HG03108 (cell line): ENCODE results near the gene KANSL1L.

ENCODE experiments used
- ATAC-seq: cut with Tn5 transposase; IDR thresholded peaks from one replicate; pipeline ENCODE4 v1.9.1; 2021; ENCODE audit warnings: moderate library complexity; ENCODE audit not compliant: unreplicated experiment

KANSL1L gene

DNA sequence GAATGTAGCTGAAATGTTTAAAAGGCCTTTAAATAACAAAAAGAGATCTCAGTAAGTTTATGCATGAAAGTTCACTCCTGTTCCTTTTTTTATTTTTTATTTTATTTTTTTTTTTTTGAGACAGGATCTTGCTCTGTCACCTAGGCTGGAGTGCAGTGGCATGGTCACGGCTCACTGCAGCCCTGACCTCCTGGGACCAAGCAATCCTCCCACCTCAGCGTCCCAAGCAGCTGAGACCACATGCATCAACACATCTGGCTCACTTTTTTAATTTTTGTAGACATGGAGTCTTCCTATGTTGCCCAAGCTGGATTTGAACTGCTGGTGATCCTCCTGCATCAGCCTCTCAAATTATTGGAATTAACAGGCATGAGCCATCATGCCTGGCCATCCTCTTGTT, 84.3 kb downstream of the KANSL1L start:
- ATAC-seq, result no peak

GRCh38 chr2:210086292-210086691, 84.9 kb downstream of the KANSL1L start:
- ATAC-seq, result no peak

- ATAC-seq, result peak; percentile 50
Observed at GRCh38 chr2:210072922-210073509, 98.2 kb downstream of the KANSL1L start.

- ATAC-seq, result no peak
Observed at GRCh38 chr2:210072493-210072892, 98.7 kb downstream of the KANSL1L start.

GRCh38 chr2:210063306-210063705, 107.9 kb downstream of the KANSL1L start:
- no peak for ATAC-seq

GRCh38 chr2:210055825-210056224, 115.4 kb downstream of the KANSL1L start:
- ATAC-seq, result no peak

- no peak for ATAC-seq
Observed at GRCh38 chr2:210054696-210055095, 116.5 kb downstream of the KANSL1L start.

GRCh38 chr2:210050885-210051284, 120.3 kb downstream of the KANSL1L start:
- no peak for ATAC-seq

DNA sequence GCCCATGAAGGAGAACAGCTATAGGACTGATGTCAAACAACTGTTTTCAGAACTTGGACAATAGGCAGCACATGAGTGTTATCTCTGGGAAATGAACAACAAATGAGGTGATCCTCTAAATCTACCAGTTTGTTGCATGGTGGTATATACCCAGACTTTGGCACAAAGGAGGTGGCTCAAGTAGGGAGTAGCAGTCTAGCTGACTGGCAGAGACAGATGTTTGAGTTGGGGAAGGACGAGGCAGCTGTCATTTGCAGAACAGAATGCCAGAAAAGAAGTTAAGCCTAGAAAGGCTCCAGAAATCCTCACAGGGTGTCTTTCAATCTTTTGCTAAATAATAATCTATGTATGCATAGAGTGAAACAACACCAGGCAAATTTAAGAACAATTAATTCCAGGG, 121.4 kb downstream of the KANSL1L start:
- no peak for ATAC-seq

DNA sequence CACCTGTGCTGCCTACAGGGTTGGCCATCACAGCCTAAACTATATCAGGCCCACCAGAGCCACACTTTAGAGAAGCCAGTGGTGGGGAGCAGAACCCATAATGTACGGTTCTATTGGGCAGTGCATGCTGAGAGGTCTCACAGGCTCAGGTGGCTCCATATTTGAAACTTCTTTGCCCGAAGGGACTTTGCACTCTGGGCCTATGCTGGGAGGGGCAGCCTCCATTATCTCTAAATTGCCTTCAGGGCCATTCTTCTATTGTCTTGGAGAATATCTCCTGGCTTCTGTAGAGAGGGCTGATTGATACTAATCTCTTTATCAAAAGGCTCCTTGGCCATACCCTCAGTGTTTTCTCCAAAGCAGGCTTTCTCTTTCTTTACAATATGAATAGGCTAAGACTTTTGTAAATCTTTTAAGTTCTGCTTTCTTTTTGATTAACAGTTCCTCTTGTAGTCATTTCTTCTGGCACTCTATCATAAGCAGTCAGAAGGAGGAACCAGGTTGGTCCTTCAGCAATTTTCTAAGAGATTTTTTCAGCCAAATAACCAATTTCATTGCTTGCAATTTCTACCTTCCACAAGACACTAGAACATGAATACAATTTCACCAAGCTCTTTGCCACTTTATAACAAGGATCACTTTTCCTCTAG, 124.2 kb downstream of the KANSL1L start:
- ATAC-seq, result no peak

- ATAC-seq, result no peak
Observed at GRCh38 chr2:210038078-210038477, 133.1 kb downstream of the KANSL1L start.

- no peak for ATAC-seq
Observed at GRCh38 chr2:210035679-210036078, 135.5 kb downstream of the KANSL1L start.

DNA sequence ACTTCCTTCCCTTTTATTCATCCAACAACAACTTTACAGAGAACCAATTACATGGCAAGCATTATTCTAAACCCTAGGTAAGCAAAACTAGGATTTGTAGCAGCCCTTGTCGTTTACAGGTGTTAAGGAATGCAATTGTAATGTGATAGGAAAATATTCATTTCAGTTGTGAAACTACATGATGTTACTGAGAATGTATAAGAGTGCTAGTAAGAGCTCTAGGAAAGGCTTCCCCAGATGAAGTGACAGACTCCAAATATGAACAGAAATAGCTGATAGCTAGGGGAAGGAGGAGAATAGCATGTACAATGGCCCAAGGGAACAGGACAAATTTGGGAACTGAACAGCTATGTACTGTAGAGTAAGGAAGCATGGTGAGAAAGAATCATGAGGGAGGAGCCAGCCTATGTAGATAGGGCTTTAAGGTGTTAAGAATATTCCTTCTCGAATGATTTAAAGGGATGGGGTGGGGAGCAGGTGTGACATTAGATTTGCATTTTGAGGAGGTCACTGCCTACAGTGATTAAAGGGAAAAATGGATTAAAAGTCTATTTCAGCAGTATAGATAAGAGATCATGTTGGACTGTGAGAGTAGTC, 137.0 kb downstream of the KANSL1L start:
- no peak for ATAC-seq

GRCh38 chr2:210028178-210028577, 143.0 kb downstream of the KANSL1L start:
- ATAC-seq, result no peak

GRCh38 chr2:210027608-210028007, 143.6 kb downstream of the KANSL1L start:
- no peak for ATAC-seq

GRCh38 chr2:210022824-210023223, 148.4 kb downstream of the KANSL1L start:
- no peak for ATAC-seq

GRCh38 chr2:210020138-210020537, 151.1 kb downstream of the KANSL1L start:
- no peak for ATAC-seq

- no peak for ATAC-seq
Observed at GRCh38 chr2:210009896-210010295, 161.3 kb downstream of the KANSL1L start.

- ATAC-seq, result no peak
Observed at GRCh38 chr2:210009126-210009525, 162.1 kb downstream of the KANSL1L start.

DNA sequence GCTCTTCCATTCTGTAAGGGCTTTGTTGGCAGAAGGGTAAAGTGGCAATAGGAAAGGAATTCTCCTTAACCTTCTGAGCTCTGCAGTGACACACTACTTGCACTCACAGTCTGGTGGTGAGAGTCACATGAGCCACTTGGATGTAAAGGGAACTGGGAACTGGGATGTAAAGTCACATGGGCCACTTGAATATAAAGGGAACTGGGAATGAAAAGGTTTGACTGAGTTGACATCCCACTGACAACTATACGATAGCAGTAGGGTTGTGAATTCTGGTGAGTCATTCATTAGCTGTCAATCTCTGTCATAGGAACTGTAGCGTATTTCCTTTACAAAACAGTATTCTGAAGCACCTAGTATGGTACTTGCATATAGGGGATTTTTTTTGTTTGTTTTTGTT, 163.3 kb downstream of the KANSL1L start:
- peak; percentile 43 for ATAC-seq

GRCh38 chr2:210004881-210005280, 166.3 kb downstream of the KANSL1L start:
- no peak for ATAC-seq

DNA sequence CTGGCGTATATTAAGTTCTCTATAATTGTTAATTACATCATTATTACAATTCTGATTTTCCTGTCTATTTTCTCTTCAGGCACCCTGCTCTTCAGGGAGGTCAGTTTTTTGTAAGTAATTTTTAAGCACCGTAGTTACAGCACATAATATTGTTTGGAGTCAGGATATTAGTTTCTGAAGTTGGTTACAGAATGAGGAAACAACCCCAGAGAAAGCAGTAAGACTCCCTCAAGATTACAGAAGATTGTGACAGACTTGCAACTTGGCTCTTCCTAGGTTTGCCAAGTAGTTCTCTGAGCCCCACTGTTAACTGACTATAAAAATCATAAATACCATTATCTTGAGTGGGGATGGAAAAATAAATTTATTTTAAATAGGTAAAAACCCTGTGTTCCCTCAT, 167.8 kb downstream of the KANSL1L start:
- no peak for ATAC-seq
